PFSK-1 (cell line): ENCODE results near the gene ZBTB16.
A peak's percentile ranks its signal among the peaks of the same experiment; 100 is the strongest.

Experiments
- FOXP2 ChIP-seq: optimal IDR thresholded peaks from 2 replicates; pipeline ENCODE3; 2011; ENCODE audit warnings: borderline replicate concordance, control low read depth, inconsistent platforms; ENCODE audit not compliant: insufficient read depth; ENCODE audit errors: extremely low read length, extremely low read depth
- POLR2AphosphoS5 ChIP-seq: IDR thresholded peaks from 2 replicates; pipeline ENCODE4 v1.6.1; 2012; ENCODE audit warnings: low read depth, mild to moderate bottlenecking, control low read depth, low read length, moderate library complexity
- REST ChIP-seq, 2 experiments: IDR thresholded peaks; 2 replicates each; pipeline versions ENCODE4 v1.6.1 to v1.8.0; 2011 to 2012; ENCODE audit warnings: low read depth in 2 of 2, low read length in 2 of 2, control low read depth in 1 of 2, inconsistent platforms in 1 of 2, mild to moderate bottlenecking in 1 of 2, moderate library complexity in 1 of 2; ENCODE audit not compliant: insufficient read depth in 1 of 2
- SIN3A ChIP-seq: IDR thresholded peaks from 2 replicates; pipeline ENCODE4 v1.6.1; 2012; ENCODE audit warnings: mild to moderate bottlenecking, low read length, moderate library complexity, borderline replicate concordance; ENCODE audit not compliant: insufficient read depth
- TAF1 ChIP-seq: IDR thresholded peaks from 2 replicates; pipeline ENCODE4 v1.6.1; 2012; ENCODE audit warnings: low read length, control low read depth, borderline replicate concordance; ENCODE audit not compliant: insufficient read depth

Gene ZBTB16

GRCh38 chr11:114281388-114281956, 222.0 kb downstream of the ZBTB16 start:
- TF ChIP-seq TAF1 (peak; percentile 19; the same call in 1 of the 2 replicates), REST (IDR thresholded peaks at IDR 0.05; ENCODE audit: insufficient read depth in 1 of 2, low read depth in 2 of 2, low read length in 2 of 2) (no peak)

GRCh38 chr11:114282488-114282887, 223.0 kb downstream of the ZBTB16 start:
- TF ChIP-seq REST (IDR thresholded peaks at IDR 0.05; ENCODE audit: insufficient read depth in 1 of 2, low read depth in 2 of 2, low read length in 2 of 2) (no peak), FOXP2 (no peak), TAF1 (no peak), POLR2AphosphoS5 (no peak), SIN3A (no peak)

- TF ChIP-seq REST (IDR thresholded peaks at IDR 0.05; ENCODE audit: insufficient read depth in 1 of 2, low read depth in 2 of 2, low read length in 2 of 2) (no peak), TAF1 (no peak), FOXP2 (no peak), POLR2AphosphoS5 (no peak), SIN3A (no peak)
Measured at GRCh38 chr11:114283422-114283821, 223.9 kb downstream of the ZBTB16 start.

- TF ChIP-seq SIN3A, result no peak
- no peak for TF ChIP-seq FOXP2
- no peak for TF ChIP-seq POLR2AphosphoS5
- TF ChIP-seq TAF1, result no peak
- TF ChIP-seq REST (IDR thresholded peaks at IDR 0.05; ENCODE audit: insufficient read depth in 1 of 2, low read depth in 2 of 2, low read length in 2 of 2), result no peak
Measured at GRCh38 chr11:114284021-114284420, 224.5 kb downstream of the ZBTB16 start.

- no peak for TF ChIP-seq FOXP2
Measured at GRCh38 chr11:114284914-114285313, 225.4 kb downstream of the ZBTB16 start.

GRCh38 chr11:114285599-114285998, 226.1 kb downstream of the ZBTB16 start:
- TF ChIP-seq TAF1 (no peak), REST (IDR thresholded peaks at IDR 0.05; ENCODE audit: insufficient read depth in 1 of 2, low read depth in 2 of 2, low read length in 2 of 2) (no peak), SIN3A (no peak), POLR2AphosphoS5 (no peak), FOXP2 (no peak)
